GM19023 (cell line): ENCODE data around the gene DLG2.

Source experiments
- ATAC-seq: cut with Tn5 transposase; IDR thresholded peaks from one replicate; pipeline ENCODE4 v1.9.1; 2021; ENCODE audit warnings: mild to moderate bottlenecking, moderate library complexity; ENCODE audit not compliant: unreplicated experiment

The DLG2 gene

GRCh38 chr11:84243629-84244263 lies 1383.4 kb downstream of the DLG2 start:
- ATAC-seq: peak; percentile 78

- no peak for ATAC-seq
Observed at GRCh38 chr11:84241343-84242131, 1385.6 kb downstream of the DLG2 start.

- ATAC-seq: no peak
Observed at GRCh38 chr11:84240847-84241246, 1386.3 kb downstream of the DLG2 start.

- no peak for ATAC-seq
Observed at GRCh38 chr11:84236436-84236835, 1390.7 kb downstream of the DLG2 start.

GRCh38 chr11:84234462-84235202 lies 1392.5 kb downstream of the DLG2 start:
- ATAC-seq: no peak

- ATAC-seq: no peak
Observed at GRCh38 chr11:84234011-84234410, 1393.1 kb downstream of the DLG2 start.

GRCh38 chr11:84232511-84232910 lies 1394.6 kb downstream of the DLG2 start:
- no peak for ATAC-seq

GRCh38 chr11:84230402-84230801 lies 1396.7 kb downstream of the DLG2 start:
- ATAC-seq: no peak

- ATAC-seq: no peak
Observed at GRCh38 chr11:84227970-84228665, 1399.0 kb downstream of the DLG2 start.

- ATAC-seq: no peak
Observed at GRCh38 chr11:84224042-84224441, 1403.1 kb downstream of the DLG2 start.

GRCh38 chr11:84218318-84218717 lies 1408.8 kb downstream of the DLG2 start:
- ATAC-seq: no peak

- ATAC-seq: no peak
Observed at GRCh38 chr11:84215672-84216071, 1411.5 kb downstream of the DLG2 start.

GRCh38 chr11:84214557-84214956 lies 1412.6 kb downstream of the DLG2 start:
- no peak for ATAC-seq

GRCh38 chr11:84212468-84213390 lies 1414.4 kb downstream of the DLG2 start:
- ATAC-seq: no peak

- ATAC-seq: no peak
Observed at GRCh38 chr11:84211896-84212295, 1415.2 kb downstream of the DLG2 start.

- no peak for ATAC-seq
Observed at GRCh38 chr11:84194696-84195095, 1432.4 kb downstream of the DLG2 start.

- no peak for ATAC-seq
Observed at GRCh38 chr11:84193706-84194105, 1433.4 kb downstream of the DLG2 start.

GRCh38 chr11:84188521-84188920 lies 1438.6 kb downstream of the DLG2 start:
- ATAC-seq: no peak

GRCh38 chr11:84173078-84173477 lies 1454.1 kb downstream of the DLG2 start:
- ATAC-seq: no peak

GRCh38 chr11:84165139-84165538 lies 1462.0 kb downstream of the DLG2 start:
- no peak for ATAC-seq
